ENCODE measurements around the gene CCDC181. TPM values are rescaled to one million over a fixed set of nuclear protein-coding genes. Genes with fewer than 3 reads are reported as not detected.

Gene CCDC181
- total and polyA plus RNA-seq, 2 experiments from 2014 or later: 0.79 to 1.3 TPM

DNA sequence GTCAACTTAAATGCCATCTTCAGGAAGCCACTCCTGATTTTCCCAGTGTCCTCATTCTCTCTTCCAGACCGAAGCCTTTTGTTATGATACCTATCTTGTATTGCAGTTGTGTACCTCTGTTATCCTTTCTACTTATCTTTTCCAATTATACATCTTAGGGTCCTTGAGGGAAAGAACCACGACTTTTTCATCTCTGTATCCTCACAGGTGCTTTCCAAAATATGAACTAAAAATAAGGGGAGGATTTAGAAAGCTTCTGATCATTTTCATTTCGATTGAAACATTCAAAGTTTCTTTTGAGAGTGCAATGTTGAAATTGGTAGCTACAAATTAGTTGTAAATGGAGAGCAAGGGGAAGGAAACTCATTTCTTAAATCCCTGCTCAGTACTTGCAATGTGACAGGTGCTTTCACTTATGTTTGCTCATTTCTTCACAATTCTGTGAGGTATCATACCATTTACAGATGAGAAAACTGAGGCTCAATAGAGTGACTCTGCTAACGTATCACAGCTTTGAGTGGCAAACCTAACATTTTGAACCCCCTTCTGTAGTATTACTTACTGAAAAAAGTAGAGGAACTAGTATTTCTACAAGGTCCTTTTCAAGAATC is 34.2 kb upstream of the CCDC181 start:
- Histone ChIP-seq H3K9me3 (ENCODE audit: low read depth) (peaks cover 4% of the 10 kb centered on the region), H3K4me2 (no peak overlapping the region), H3K27me3 (no peaks in the 10 kb centered on the region), H3K4me3 (no peak overlapping the region), H3K4me1 (ENCODE audit: insufficient read depth) (no peaks in the 10 kb centered on the region), H3K36me3 (replicated peaks; ENCODE audit: insufficient read depth, low read depth) (no peaks in the 10 kb centered on the region), H3K27ac (no peak overlapping the region), H2AFZ (no peak overlapping the region), H3K9me2 (replicated peaks; ENCODE audit: insufficient read depth) (no peaks in the 10 kb centered on the region), H3K79me2 (no peaks in the 10 kb centered on the region), H4K20me1 (ENCODE audit: insufficient read depth, poor library complexity, severe bottlenecking) (no peaks in the 10 kb centered on the region)
- DNase-seq (ENCODE audit: low spot score): no peak
- WGBS (ENCODE audit: low lambda C conversion rate, missing lambda C conversion rate): 87% methylated on average over 4 of the region's 4 CpGs
- TF ChIP-seq EZH2phosphoT487 (IDR thresholded peaks at IDR 0.05; ENCODE audit: low read depth, severe bottlenecking, unreplicated experiment) (no peak), EZH2 (IDR thresholded peaks at IDR 0.05; ENCODE audit: borderline replicate concordance) (no peak)
- TF ChIP-seq, protein P1, sequence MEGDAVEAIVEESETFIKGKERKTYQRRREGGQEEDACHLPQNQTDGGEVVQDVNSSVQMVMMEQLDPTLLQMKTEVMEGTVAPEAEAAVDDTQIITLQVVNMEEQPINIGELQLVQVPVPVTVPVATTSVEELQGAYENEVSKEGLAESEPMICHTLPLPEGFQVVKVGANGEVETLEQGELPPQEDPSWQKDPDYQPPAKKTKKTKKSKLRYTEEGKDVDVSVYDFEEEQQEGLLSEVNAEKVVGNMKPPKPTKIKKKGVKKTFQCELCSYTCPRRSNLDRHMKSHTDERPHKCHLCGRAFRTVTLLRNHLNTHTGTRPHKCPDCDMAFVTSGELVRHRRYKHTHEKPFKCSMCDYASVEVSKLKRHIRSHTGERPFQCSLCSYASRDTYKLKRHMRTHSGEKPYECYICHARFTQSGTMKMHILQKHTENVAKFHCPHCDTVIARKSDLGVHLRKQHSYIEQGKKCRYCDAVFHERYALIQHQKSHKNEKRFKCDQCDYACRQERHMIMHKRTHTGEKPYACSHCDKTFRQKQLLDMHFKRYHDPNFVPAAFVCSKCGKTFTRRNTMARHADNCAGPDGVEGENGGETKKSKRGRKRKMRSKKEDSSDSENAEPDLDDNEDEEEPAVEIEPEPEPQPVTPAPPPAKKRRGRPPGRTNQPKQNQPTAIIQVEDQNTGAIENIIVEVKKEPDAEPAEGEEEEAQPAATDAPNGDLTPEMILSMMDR (IDR thresholded peaks at IDR 0.05; ENCODE audit: poor library complexity): no peak

DNA sequence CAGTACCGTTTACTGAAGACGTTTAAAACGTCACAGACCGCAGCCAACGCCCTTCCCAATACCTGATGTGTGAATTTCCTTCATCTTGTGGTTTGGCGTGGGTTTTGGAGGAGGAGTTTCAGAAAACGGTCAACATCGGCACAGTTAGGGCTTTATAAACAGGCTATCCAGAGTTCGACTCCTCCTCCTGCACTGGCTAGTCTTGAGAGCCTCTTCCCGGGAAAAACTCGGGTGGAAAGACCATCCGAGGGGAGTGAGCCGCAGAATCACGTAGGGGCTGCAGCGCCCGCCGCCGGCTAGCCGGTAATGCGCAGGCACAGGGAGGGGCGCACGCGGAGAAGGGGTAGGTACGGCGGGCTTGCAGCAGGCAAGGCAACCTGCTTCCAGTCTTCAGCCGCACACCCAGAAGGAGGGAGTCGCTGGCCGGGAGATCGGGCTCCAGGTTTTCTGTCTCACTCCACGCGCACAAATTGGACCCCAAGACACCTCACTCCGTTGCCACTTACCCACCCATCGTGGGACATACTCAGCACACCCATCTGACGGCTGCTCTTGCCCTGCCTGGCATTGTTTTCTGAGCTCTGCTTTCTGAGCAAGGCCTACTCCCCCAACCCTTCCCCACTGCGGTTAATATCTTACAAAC is 33.0 kb upstream of the CCDC181 start:
- Histone ChIP-seq H4K20me1 (ENCODE audit: insufficient read depth, poor library complexity, severe bottlenecking) (no peaks in the 10 kb centered on the region), H3K4me2 (no peak overlapping the region), H3K36me3 (replicated peaks; ENCODE audit: insufficient read depth, low read depth) (no peaks in the 10 kb centered on the region), H3K9me3 (ENCODE audit: low read depth) (peaks cover 4% of the 10 kb centered on the region), H3K79me2 (no peaks in the 10 kb centered on the region), H3K27me3 (no peaks in the 10 kb centered on the region), H3K9me2 (replicated peaks; ENCODE audit: insufficient read depth) (no peaks in the 10 kb centered on the region), H3K27ac (no peak overlapping the region), H2AFZ (no peak overlapping the region), H3K4me1 (ENCODE audit: insufficient read depth) (no peaks in the 10 kb centered on the region), H3K4me3 (no peak overlapping the region)
- TF ChIP-seq EZH2 (IDR thresholded peaks at IDR 0.05; ENCODE audit: borderline replicate concordance): no peak
- no peak for TF ChIP-seq EZH2phosphoT487 (IDR thresholded peaks at IDR 0.05; ENCODE audit: low read depth, severe bottlenecking, unreplicated experiment)
- TF ChIP-seq, protein P1 (IDR thresholded peaks at IDR 0.05; ENCODE audit: poor library complexity): no peak
- 76% methylated on average over 35 of the region's 35 CpGs for WGBS (ENCODE audit: low lambda C conversion rate, missing lambda C conversion rate)
- DNase-seq (ENCODE audit: low spot score): no peak

DNA sequence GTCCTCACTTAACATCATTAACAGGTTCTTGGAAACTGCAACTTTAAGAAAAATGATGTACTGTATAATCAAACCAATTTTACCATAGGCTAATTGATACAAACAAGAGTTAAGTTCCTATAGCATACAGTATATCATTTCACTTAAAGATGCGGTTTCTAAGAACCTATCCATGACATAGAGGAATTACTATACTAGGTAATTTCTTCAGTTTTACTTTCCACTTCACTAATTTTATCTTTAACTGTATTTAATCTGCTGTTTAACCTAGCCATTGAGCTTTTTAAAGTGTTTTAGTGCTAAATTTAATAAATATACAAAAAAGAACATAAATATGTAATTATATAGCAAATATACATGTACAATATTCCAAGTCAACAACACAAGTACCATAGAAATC is 30.2 kb upstream of the CCDC181 start:
- H3K4me3 ChIP-seq: no peak overlapping the region
- no peak for DNase-seq (ENCODE audit: low spot score)
- H3K79me2 ChIP-seq: no peaks in the 10 kb centered on the region
- peaks cover 4% of the 10 kb centered on the region for H3K9me3 ChIP-seq (ENCODE audit: low read depth)
- no peaks in the 10 kb centered on the region for H3K9me2 ChIP-seq (replicated peaks; ENCODE audit: insufficient read depth)
- no peak overlapping the region for H3K27ac ChIP-seq
- no peaks in the 10 kb centered on the region for H3K4me1 ChIP-seq (ENCODE audit: insufficient read depth)
- TF ChIP-seq, protein P1 (IDR thresholded peaks at IDR 0.05; ENCODE audit: poor library complexity): no peak
- no peak for TF ChIP-seq EZH2phosphoT487 (IDR thresholded peaks at IDR 0.05; ENCODE audit: low read depth, severe bottlenecking, unreplicated experiment)
- no peak for TF ChIP-seq EZH2 (IDR thresholded peaks at IDR 0.05; ENCODE audit: borderline replicate concordance)
- H3K27me3 ChIP-seq: no peaks in the 10 kb centered on the region
- no peak overlapping the region for H2AFZ ChIP-seq
- H4K20me1 ChIP-seq (ENCODE audit: insufficient read depth, poor library complexity, severe bottlenecking): no peaks in the 10 kb centered on the region
- no peaks in the 10 kb centered on the region for H3K36me3 ChIP-seq (replicated peaks; ENCODE audit: insufficient read depth, low read depth)
- 97% methylated on average over 1 of the region's 1 CpG for WGBS (ENCODE audit: low lambda C conversion rate, missing lambda C conversion rate)
- H3K4me2 ChIP-seq: no peak overlapping the region
